OCI-LY7 (cell line): ENCODE measurements around the gene LRRC47. TPM values are rescaled to one million over a fixed set of nuclear protein-coding genes. Genes with fewer than 3 reads are reported as not detected.
"Not testable (repeated sequence)": the region's sequence is repeated elsewhere in the genome, so short reads cannot be mapped to it uniquely, and the experiment has no call there.

ENCODE experiments used
- BruUV-seq: library from RNA; stranded (reverse); fragments of 400-500 nt; replicated peaks from 2 replicates; lab custom pipeline; 2021; lab: Mats Ljungman, UMichigan
- CTCF ChIA-PET: fragments of 300-600 bp; sonication (Branson Sonifier 250); formaldehyde crosslinking; loops from one replicate; lab custom pipeline; 2022; ENCODE audit warnings: antibody characterized with exemption; ENCODE audit not compliant: unreplicated experiment; lab: Charles Lee
- POLR2A ChIA-PET: fragments of 300-600 bp; sonication (Branson Sonifier 250); formaldehyde crosslinking; loops from one replicate; lab custom pipeline; 2022; ENCODE audit warnings: antibody characterized with exemption; lab: Charles Lee
- DNase-seq: peaks from one replicate; pipeline ENCODE4 v3.0.0-alpha.2; 2015; ENCODE audit warnings: low spot score
- H2AFZ ChIP-seq: fragments of 200-600 bp; sonication (generic), shearing (Covaris generic); 2 replicates; pipeline ENCODE4 v1.6.1; 2014; ENCODE audit warnings: mild to moderate bottlenecking, antibody characterized with exemption, low read length, moderate library complexity
- H3K27ac ChIP-seq: fragments of 200-600 bp; sonication (generic); 2 replicates; pipeline ENCODE4 v1.5.1; 2014; ENCODE audit warnings: mixed run types, low read depth, mild to moderate bottlenecking, moderate library complexity, low read length, inconsistent platforms; ENCODE audit not compliant: poor library complexity, severe bottlenecking
- H3K36me3 ChIP-seq: fragments of 200-600 bp; sonication (generic); 2 replicates; pipeline ENCODE4 v1.6.1; 2014; ENCODE audit warnings: mild to moderate bottlenecking, antibody characterized with exemption, low read length, moderate library complexity, mixed read lengths; ENCODE audit not compliant: insufficient read depth
- H3K4me1 ChIP-seq: fragments of 200-600 bp; sonication (generic); 2 replicates; pipeline ENCODE4 v1.5.1; 2014; ENCODE audit warnings: mild to moderate bottlenecking, low read length; ENCODE audit not compliant: insufficient read depth, poor library complexity, severe bottlenecking
- H3K4me2 ChIP-seq: fragments of 200-600 bp; sonication (generic); 2 replicates; pipeline ENCODE4 v1.6.1; 2014; ENCODE audit warnings: mild to moderate bottlenecking, low read length
- H3K4me3 ChIP-seq: fragments of 200-600 bp; sonication (generic); 2 replicates; pipeline ENCODE4 v1.5.1; 2014; ENCODE audit warnings: mild to moderate bottlenecking, low read depth, low read length; ENCODE audit not compliant: poor library complexity, severe bottlenecking
- H3K79me2 ChIP-seq: fragments of 200-600 bp; sonication (generic); 2 replicates; pipeline ENCODE4 v1.6.1; 2016; ENCODE audit warnings: low read depth, mild to moderate bottlenecking, low read length, moderate library complexity, mixed read lengths; ENCODE audit not compliant: insufficient read depth
- H3K9me2 ChIP-seq: fragments of 200-600 bp; sonication (generic); 2 replicates; pipeline ENCODE4 v1.6.1; 2016; ENCODE audit warnings: mild to moderate bottlenecking, low read length, mixed read lengths; ENCODE audit not compliant: insufficient read depth
- H3K9me3 ChIP-seq: fragments of 200-600 bp; sonication (generic); 2 replicates; pipeline ENCODE4 v1.6.1; 2014; ENCODE audit warnings: mild to moderate bottlenecking, mixed run types, low read length, mixed read lengths
- H4K20me1 ChIP-seq: fragments of 200-600 bp; sonication (generic); 2 replicates; pipeline ENCODE4 v1.6.1; 2014; ENCODE audit warnings: mild to moderate bottlenecking, antibody characterized with exemption, low read length, moderate library complexity, mixed read lengths; ENCODE audit not compliant: insufficient read depth
- EZH2phosphoT487 ChIP-seq: fragments of 200-600 bp; sonication (generic); IDR thresholded peaks from 2 replicates; pipeline ENCODE4 v1.6.1; 2018; ENCODE audit warnings: low read depth, borderline replicate concordance, mild to moderate bottlenecking, mixed run types, antibody characterized with exemption, low read length, moderate library complexity, mixed read lengths
- intact Hi-C: fragments of 100-400 bp; cut with micrococcal nuclease; formaldehyde crosslinking; loops from one replicate; pipeline ENCODE4 v1.10.0; 2022; ENCODE audit not compliant: unreplicated experiment
- total RNA-seq, 2 experiments: library from RNA; depleted of rRNA in 1 of 2; stranded (reverse); fragments of >200 nt in 1 of 2; shearing (Covaris generic) in 1 of 2; gene quantifications; 2 replicates each; pipeline ENCODE4 v1.2.3, GENCODE V29; 2014 to 2022
- TF ChIP-seq, protein P1 (sequence below): fragments of 200-600 bp; sonication (generic); conservative IDR thresholded peaks from 2 replicates; pipeline ENCODE4 v1.5.1; 2014; ENCODE audit warnings: mild to moderate bottlenecking, antibody characterized with exemption, low read length, moderate library complexity, mixed read lengths

Gene LRRC47
- total RNA-seq, 2 experiments from 2014 or later, result 36.4 to 49.1 TPM

DNA sequence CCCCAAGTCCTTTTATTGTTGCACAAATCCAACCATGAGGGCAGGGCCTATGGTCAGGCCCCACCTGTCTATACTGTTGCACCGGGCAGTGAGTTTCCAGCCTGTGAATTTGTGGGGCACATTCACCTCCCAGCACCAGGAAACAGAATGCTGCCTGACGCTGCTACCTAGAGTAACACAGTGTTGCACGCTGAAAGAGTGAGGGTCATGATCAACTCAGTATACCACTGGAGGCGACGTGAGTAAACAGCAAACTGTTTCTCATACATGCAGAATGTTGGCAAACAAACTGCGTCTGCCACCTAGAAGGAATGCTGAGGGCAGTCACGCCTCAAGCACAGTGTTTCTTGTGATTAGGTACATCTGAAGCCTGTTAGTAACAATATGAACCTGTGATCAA, 13.4 kb upstream of the LRRC47 start:
- POLR2A ChIA-PET, result no interaction called here
- no peak overlapping the region for H3K4me3 ChIP-seq
- H3K4me1 ChIP-seq, result no peaks in the 10 kb centered on the region
- no peak overlapping the region for H3K4me2 ChIP-seq
- no peak for TF ChIP-seq EZH2phosphoT487
- TF ChIP-seq, protein P1, sequence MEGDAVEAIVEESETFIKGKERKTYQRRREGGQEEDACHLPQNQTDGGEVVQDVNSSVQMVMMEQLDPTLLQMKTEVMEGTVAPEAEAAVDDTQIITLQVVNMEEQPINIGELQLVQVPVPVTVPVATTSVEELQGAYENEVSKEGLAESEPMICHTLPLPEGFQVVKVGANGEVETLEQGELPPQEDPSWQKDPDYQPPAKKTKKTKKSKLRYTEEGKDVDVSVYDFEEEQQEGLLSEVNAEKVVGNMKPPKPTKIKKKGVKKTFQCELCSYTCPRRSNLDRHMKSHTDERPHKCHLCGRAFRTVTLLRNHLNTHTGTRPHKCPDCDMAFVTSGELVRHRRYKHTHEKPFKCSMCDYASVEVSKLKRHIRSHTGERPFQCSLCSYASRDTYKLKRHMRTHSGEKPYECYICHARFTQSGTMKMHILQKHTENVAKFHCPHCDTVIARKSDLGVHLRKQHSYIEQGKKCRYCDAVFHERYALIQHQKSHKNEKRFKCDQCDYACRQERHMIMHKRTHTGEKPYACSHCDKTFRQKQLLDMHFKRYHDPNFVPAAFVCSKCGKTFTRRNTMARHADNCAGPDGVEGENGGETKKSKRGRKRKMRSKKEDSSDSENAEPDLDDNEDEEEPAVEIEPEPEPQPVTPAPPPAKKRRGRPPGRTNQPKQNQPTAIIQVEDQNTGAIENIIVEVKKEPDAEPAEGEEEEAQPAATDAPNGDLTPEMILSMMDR, result no peak
- BruUV-seq, result no TSS peak
- no peak overlapping the region for H3K27ac ChIP-seq
- H3K79me2 ChIP-seq, result no peaks in the 10 kb centered on the region
- no peaks in the 10 kb centered on the region for H4K20me1 ChIP-seq
- intact Hi-C loops, result no loop called here
- H2AFZ ChIP-seq, result no peak overlapping the region
- no peaks in the 10 kb centered on the region for H3K9me2 ChIP-seq
- no peak for DNase-seq
- no peaks in the 10 kb centered on the region for H3K9me3 ChIP-seq
- H3K36me3 ChIP-seq, result peaks cover 8% of the 10 kb centered on the region; the same call in 1 of the 2 replicates
- CTCF ChIA-PET, result no interaction called here

DNA sequence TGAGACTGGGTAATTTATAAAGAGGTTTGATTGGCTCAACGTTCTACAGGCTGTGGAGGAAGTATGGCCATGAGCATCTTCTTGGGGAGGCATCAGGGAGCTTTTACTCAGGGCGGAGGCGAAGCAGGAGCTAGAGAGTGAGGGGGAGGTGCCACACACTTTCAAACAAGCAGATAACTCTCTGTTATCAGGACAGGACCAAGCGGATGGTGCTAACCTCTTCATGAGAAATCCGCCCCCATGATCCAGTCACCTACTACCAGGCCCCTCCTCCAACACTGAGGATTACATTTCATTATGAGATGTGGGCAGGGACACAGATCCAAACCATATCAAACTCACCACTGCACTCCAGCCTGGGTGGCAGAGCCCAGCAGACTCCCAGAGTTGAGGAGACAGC, 11.5 kb upstream of the LRRC47 start:
- no peaks in the 10 kb centered on the region for H3K4me1 ChIP-seq
- no peak for TF ChIP-seq EZH2phosphoT487
- TF ChIP-seq, protein P1, result no peak
- no peaks in the 10 kb centered on the region for H4K20me1 ChIP-seq
- no peak for DNase-seq
- no peaks in the 10 kb centered on the region for H3K9me3 ChIP-seq
- intact Hi-C loops, result no loop called here
- no peaks in the 10 kb centered on the region for H3K79me2 ChIP-seq
- no TSS peak for BruUV-seq
- H3K4me3 ChIP-seq, result no peak overlapping the region
- no peaks in the 10 kb centered on the region for H3K36me3 ChIP-seq
- H3K27ac ChIP-seq, result no peak overlapping the region
- POLR2A ChIA-PET, result no interaction called here
- CTCF ChIA-PET, result no interaction called here
- no peaks in the 10 kb centered on the region for H3K9me2 ChIP-seq
- no peak overlapping the region for H2AFZ ChIP-seq
- H3K4me2 ChIP-seq, result no peak overlapping the region

DNA sequence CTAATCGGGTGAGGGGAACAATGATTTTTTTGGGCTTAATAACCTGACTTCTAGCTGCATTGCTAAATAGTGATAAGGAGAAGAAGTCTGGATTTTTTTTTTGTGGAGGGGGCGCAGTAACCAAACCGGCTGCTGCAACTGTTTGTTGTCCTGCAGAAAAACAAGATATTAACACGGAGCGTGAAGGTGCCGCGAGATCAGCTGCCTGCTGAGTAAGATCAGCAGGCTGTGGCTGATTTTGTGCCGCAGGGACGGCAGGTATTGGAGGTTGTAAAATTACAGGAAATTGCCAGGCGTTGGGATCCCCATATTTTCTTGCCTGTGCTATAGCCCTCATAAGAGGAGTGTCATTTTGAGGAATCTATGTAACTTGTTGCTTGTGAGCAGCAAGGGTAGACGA, 8.7 kb upstream of the LRRC47 start:
- CTCF ChIA-PET, result no interaction called here

DNA sequence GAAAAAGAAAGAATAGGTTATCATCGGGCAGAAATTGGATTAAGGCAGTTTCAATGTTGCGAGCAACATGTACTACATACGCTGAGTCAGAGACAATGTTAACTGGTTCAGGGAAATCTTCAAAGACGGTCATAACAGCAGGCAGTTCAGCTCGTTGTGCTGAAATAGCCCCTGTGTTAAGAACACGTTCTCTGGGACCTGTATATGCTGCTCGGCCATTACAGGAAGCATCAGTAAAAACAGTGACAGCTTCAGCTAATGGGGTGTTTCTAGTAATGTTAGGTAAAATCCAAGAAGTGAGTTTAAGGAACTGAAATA, 8.3 kb upstream of the LRRC47 start:
- intact Hi-C loops, H2AFZ ChIP-seq: not testable (repeated sequence)

More for the DNA sequence above, 8.7 kb upstream of the LRRC47 start:
- no peak overlapping the region for H3K4me2 ChIP-seq
- no peak overlapping the region for H3K4me3 ChIP-seq
- H3K9me2 ChIP-seq, result no peaks in the 10 kb centered on the region
- H3K9me3 ChIP-seq, result peaks cover 9% of the 10 kb centered on the region; the same call in 1 of the 2 replicates
- no TSS peak for BruUV-seq
- intact Hi-C loops, result no loop called here
- no peaks in the 10 kb centered on the region for H4K20me1 ChIP-seq
- no peaks in the 10 kb centered on the region for H3K79me2 ChIP-seq
- TF ChIP-seq, protein P1, result no peak
- no peak for TF ChIP-seq EZH2phosphoT487
- POLR2A ChIA-PET, result no interaction called here
- no peak overlapping the region for H2AFZ ChIP-seq
- no peak for DNase-seq
- no peaks in the 10 kb centered on the region for H3K4me1 ChIP-seq
- no peaks in the 10 kb centered on the region for H3K36me3 ChIP-seq
- no peak overlapping the region for H3K27ac ChIP-seq

More for the DNA sequence above, 8.3 kb upstream of the LRRC47 start:
- H3K4me3 ChIP-seq, CTCF ChIA-PET, H3K9me2 ChIP-seq, H3K36me3 ChIP-seq, H3K79me2 ChIP-seq, H4K20me1 ChIP-seq, H3K9me3 ChIP-seq, H3K27ac ChIP-seq, H3K4me1 ChIP-seq, H3K4me2 ChIP-seq, BruUV-seq, POLR2A ChIA-PET, DNase-seq: not testable (repeated sequence)
